HCT116 (cell line): Measurements from ENCODE around the gene PIAS4. TPM values are rescaled to one million over a fixed set of nuclear protein-coding genes. Genes with fewer than 3 reads are reported as not detected.

Source experiments
- ATAC-seq: fragments of 200-7000 bp; cut with Tn5 transposase; 2 replicates; pipeline ENCODE4 v1.9.1; 2020; ENCODE audit warnings: mild to moderate bottlenecking, moderate library complexity
- BruUV-seq: library from RNA; stranded (reverse); fragments of 400-500 nt; replicated peaks from 2 replicates; lab custom pipeline; 2021; lab: Mats Ljungman, UMichigan
- CTCF ChIA-PET: fragments of 300-600 bp; sonication (Branson Sonifier 250); formaldehyde crosslinking; loops from one replicate; lab custom pipeline; 2021; ENCODE audit warnings: antibody characterized with exemption; lab: Charles Lee
- POLR2A ChIA-PET: fragments of 300-600, 350-600 bp; sonication (Branson Sonifier 250); formaldehyde crosslinking; loops from one replicate; lab custom pipeline; 2021; ENCODE audit warnings: antibody characterized with exemption; lab: Charles Lee
- RAD21 ChIA-PET, 2 experiments: fragments of 300-600 bp; sonication (Branson Sonifier 250); formaldehyde crosslinking; loops; one replicate each; lab custom pipeline; 2023; ENCODE audit warnings: low total read pairs in 2 of 2; ENCODE audit not compliant: uncharacterized antibody in 2 of 2, unreplicated experiment in 2 of 2, low non-redundant PET in 1 of 2; lab: Charles Lee
- DNase-seq: peaks from one replicate; pipeline ENCODE4 v3.0.0-alpha.2; 2010; ENCODE audit warnings: low read depth, low spot score
- H2AFZ ChIP-seq: fragments of 200-600 bp; shearing (Covaris generic), sonication (generic); 2 replicates; pipeline ENCODE4 v1.6.1; 2017; ENCODE audit warnings: low read depth, mixed run types, mixed read lengths, antibody characterized with exemption, low read length; ENCODE audit not compliant: poor library complexity, severe bottlenecking
- H3K27ac ChIP-seq: 2 replicates; pipeline ENCODE4 v1.5.1; 2012; ENCODE audit warnings: low read depth, low read length
- H3K27me3 ChIP-seq: fragments of 200-600 bp; sonication (generic); 2 replicates; pipeline ENCODE4 v1.6.1; 2016; ENCODE audit warnings: mixed run types, low read length, mixed read lengths; ENCODE audit not compliant: insufficient read depth
- H3K36me3 ChIP-seq, 2 experiments: fragments of 200-500 bp in 1 of 2; fragments of 200-600 bp in 1 of 2; sonication (Bioruptor generic) in 1 of 2; sonication (generic) in 1 of 2; 2 replicates each; pipeline versions ENCODE4 v1.5.1 to v1.6.1; 2014 to 2016; ENCODE audit warnings: low read length in 2 of 2, inconsistent platforms in 1 of 2, mixed read lengths in 1 of 2, mixed run types in 1 of 2; ENCODE audit not compliant: insufficient read depth in 2 of 2, control insufficient read depth in 1 of 2
- H3K4me1 ChIP-seq, 2 experiments: fragments of 200-600 bp in 1 of 2; sonication (generic) in 1 of 2; 2 replicates each; pipeline versions ENCODE4 v1.5.1 to v1.6.1; 2012 to 2017; ENCODE audit warnings: low read length in 2 of 2, inconsistent platforms in 1 of 2, mild to moderate bottlenecking in 1 of 2, mixed read lengths in 1 of 2, mixed run types in 1 of 2, moderate library complexity in 1 of 2; ENCODE audit not compliant: insufficient read depth in 2 of 2, control insufficient read depth in 1 of 2
- H3K4me2 ChIP-seq: fragments of 200-600 bp; sonication (generic); 2 replicates; pipeline ENCODE4 v1.6.1; 2017; ENCODE audit warnings: mixed run types, low read length, mixed read lengths
- H3K4me3 ChIP-seq, 2 experiments: fragments of 200-600 bp in 1 of 2; sonication (generic) in 1 of 2; replicated peaks in 1 of 2; 2 replicates each; pipeline ENCODE4 v1.5.1; 2011 to 2016; ENCODE audit warnings: low read length in 2 of 2, control low read depth in 1 of 2, low read depth in 1 of 2, mild to moderate bottlenecking in 1 of 2, mixed read lengths in 1 of 2, mixed run types in 1 of 2
- H3K79me2 ChIP-seq: fragments of 200-600 bp; sonication (generic); 2 replicates; pipeline ENCODE4 v1.6.1; 2017; ENCODE audit warnings: mild to moderate bottlenecking, mixed run types, low read length, moderate library complexity, mixed read lengths; ENCODE audit not compliant: insufficient read depth
- H3K9ac ChIP-seq: fragments of 200-600 bp; sonication (generic); 2 replicates; pipeline ENCODE4 v1.6.1; 2016; ENCODE audit warnings: low read length, mixed read lengths
- H3K9me2 ChIP-seq: fragments of 200-600 bp; sonication (generic), shearing (Covaris generic); 2 replicates; pipeline ENCODE4 v1.6.1; 2017; ENCODE audit warnings: mixed run types, mild to moderate bottlenecking, moderate library complexity; ENCODE audit not compliant: insufficient read depth
- H3K9me3 ChIP-seq, 2 experiments: fragments of 200-500 bp in 1 of 2; fragments of 200-600 bp in 1 of 2; sonication (Bioruptor generic) in 1 of 2; sonication (generic) in 1 of 2; 2 replicates each; pipeline ENCODE4 v1.6.1; 2014 to 2017; ENCODE audit warnings: low read length in 2 of 2, mixed read lengths in 2 of 2, inconsistent platforms in 1 of 2, low read depth in 1 of 2, mild to moderate bottlenecking in 1 of 2, mixed run types in 1 of 2, moderate library complexity in 1 of 2; ENCODE audit not compliant: control insufficient read depth in 1 of 2, insufficient read depth in 1 of 2
- H4K20me1 ChIP-seq: fragments of 200-600 bp; sonication (generic), shearing (Covaris generic); 2 replicates; pipeline ENCODE4 v1.6.1; 2017; ENCODE audit warnings: mixed run types, mild to moderate bottlenecking, moderate library complexity; ENCODE audit not compliant: insufficient read depth
- ELF1 ChIP-seq: IDR thresholded peaks from 2 replicates; pipeline ENCODE4 v1.6.1; 2012; ENCODE audit warnings: low read depth, borderline replicate concordance
- FOSL1 ChIP-seq: IDR thresholded peaks from 2 replicates; pipeline ENCODE4 v1.6.1; 2012; ENCODE audit warnings: low read depth
- JUND ChIP-seq: IDR thresholded peaks from 2 replicates; pipeline ENCODE4 v1.6.1; 2012
- POLR2A ChIP-seq: IDR thresholded peaks from 2 replicates; pipeline ENCODE4 v1.7.0; 2011; ENCODE audit warnings: borderline replicate concordance; ENCODE audit not compliant: insufficient read depth, insufficient read length; ENCODE audit errors: extremely low read depth
- POLR2AphosphoS5 ChIP-seq: IDR thresholded peaks from 2 replicates; pipeline ENCODE4 v1.6.1; 2011; ENCODE audit warnings: mild to moderate bottlenecking, low read depth, low read length, moderate library complexity
- RAD21 ChIP-seq: IDR thresholded peaks from 2 replicates; pipeline ENCODE4 v1.6.1; 2012; ENCODE audit warnings: low read depth, mild to moderate bottlenecking
- SP1 ChIP-seq: IDR thresholded peaks from 2 replicates; pipeline ENCODE4 v1.6.1; 2012; ENCODE audit warnings: low read depth
- YY1 ChIP-seq: IDR thresholded peaks from 2 replicates; pipeline ENCODE4 v1.6.1; 2011; ENCODE audit warnings: low read length, low read depth, moderate library complexity, mild to moderate bottlenecking; ENCODE audit not compliant: insufficient replicate concordance; ENCODE audit errors: extremely low read depth
- intact Hi-C: fragments of 100-400 bp; cut with micrococcal nuclease; formaldehyde crosslinking; loops from 2 replicates; pipeline ENCODE4 v1.10.0; 2022
- total RNA-seq: library from RNA; stranded (reverse); gene quantifications from one replicate; pipeline ENCODE4 v1.2.1, GENCODE V29; 2021; ENCODE audit not compliant: unreplicated experiment
- TF ChIP-seq, protein P1 (sequence below): IDR thresholded peaks from 2 replicates; pipeline ENCODE4 v1.6.1; 2012
- TF ChIP-seq, protein P2 (sequence below): IDR thresholded peaks from 2 replicates; pipeline ENCODE4 v1.6.1; 2011; ENCODE audit warnings: mild to moderate bottlenecking, low read length, moderate library complexity; ENCODE audit not compliant: insufficient replicate concordance; ENCODE audit errors: extremely low read depth

Gene PIAS4
- total RNA-seq, 1 experiment from 2014 or later = 28.4 TPM

DNA sequence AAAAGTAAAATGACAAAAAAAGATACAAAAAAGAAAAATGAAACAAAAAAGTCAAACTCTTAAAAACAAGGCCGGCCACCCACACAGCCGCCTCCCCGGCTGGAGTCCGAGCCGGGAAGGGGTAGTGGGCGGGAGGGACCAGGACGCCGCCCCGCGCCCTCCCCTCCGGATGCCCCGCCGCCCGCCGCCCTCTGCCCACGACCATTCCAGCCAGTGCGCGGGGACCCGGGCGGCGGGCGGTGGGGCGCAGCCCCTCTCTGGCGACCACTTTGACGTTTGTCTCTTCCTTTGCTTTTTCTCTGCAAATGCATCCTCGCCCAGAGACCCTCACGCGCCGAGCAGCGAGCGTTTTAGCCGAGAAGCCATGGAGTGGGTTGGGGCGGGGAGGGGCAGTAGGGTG is 30.5 kb downstream of the PIAS4 start:
- Histone ChIP-seq H3K9ac (no peak overlapping the region), H3K4me2 (no peak overlapping the region), H3K36me3 (peaks cover 3 to 17% of the 10 kb centered on the region in 2 experiments; a peak in 3 of 4 replicates), H3K79me2 (0 out of 2 replicates have a peak, but pooled peaks cover 3% of the 10 kb centered on the region), H3K9me2 (no peaks in the 10 kb centered on the region), H3K9me3 (peaks cover 0 to 6% of the 10 kb centered on the region in 2 experiments; a peak in 1 of 4 replicates), H3K4me3 (no peak overlapping the region)
- BruUV-seq = no TSS peak
- RAD21 ChIA-PET = no interaction called here
- POLR2A ChIA-PET = no interaction called here
- no peak for TF ChIP-seq POLR2A
- no peak for TF ChIP-seq POLR2AphosphoS5
- no peak for TF ChIP-seq SP1
- TF ChIP-seq RAD21 = no peak
- TF ChIP-seq YY1 = no peak
- TF ChIP-seq FOSL1 = no peak
- TF ChIP-seq, protein P1, sequence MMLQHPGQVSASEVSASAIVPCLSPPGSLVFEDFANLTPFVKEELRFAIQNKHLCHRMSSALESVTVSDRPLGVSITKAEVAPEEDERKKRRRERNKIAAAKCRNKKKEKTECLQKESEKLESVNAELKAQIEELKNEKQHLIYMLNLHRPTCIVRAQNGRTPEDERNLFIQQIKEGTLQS = no peak
- TF ChIP-seq JUND = no peak
- TF ChIP-seq, protein P2, sequence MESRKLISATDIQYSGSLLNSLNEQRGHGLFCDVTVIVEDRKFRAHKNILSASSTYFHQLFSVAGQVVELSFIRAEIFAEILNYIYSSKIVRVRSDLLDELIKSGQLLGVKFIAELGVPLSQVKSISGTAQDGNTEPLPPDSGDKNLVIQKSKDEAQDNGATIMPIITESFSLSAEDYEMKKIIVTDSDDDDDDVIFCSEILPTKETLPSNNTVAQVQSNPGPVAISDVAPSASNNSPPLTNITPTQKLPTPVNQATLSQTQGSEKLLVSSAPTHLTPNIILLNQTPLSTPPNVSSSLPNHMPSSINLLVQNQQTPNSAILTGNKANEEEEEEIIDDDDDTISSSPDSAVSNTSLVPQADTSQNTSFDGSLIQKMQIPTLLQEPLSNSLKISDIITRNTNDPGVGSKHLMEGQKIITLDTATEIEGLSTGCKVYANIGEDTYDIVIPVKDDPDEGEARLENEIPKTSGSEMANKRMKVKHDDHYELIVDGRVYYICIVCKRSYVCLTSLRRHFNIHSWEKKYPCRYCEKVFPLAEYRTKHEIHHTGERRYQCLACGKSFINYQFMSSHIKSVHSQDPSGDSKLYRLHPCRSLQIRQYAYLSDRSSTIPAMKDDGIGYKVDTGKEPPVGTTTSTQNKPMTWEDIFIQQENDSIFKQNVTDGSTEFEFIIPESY = no peak
- no peak for TF ChIP-seq ELF1
- TF ChIP-seq, all 23 proteins: peak for 0
- H2AFZ ChIP-seq = no peak overlapping the region
- H3K27me3 ChIP-seq = no peaks in the 10 kb centered on the region
- no peaks in the 10 kb centered on the region for H3K4me1 ChIP-seq
- no peak overlapping the region for H3K27ac ChIP-seq
- CTCF ChIA-PET = no interaction called here
- DNase-seq (no peak), ATAC-seq (no peak)
- no peaks in the 10 kb centered on the region for H4K20me1 ChIP-seq
- intact Hi-C loops = no loop called here
